Measurements from ENCODE around the gene CDC26. TPM values are rescaled to one million over a fixed set of nuclear protein-coding genes. Genes with fewer than 3 reads are reported as not detected.

CDC26 gene
- total RNA-seq, 1 experiment from 2014 or later = 22.0 TPM

DNA sequence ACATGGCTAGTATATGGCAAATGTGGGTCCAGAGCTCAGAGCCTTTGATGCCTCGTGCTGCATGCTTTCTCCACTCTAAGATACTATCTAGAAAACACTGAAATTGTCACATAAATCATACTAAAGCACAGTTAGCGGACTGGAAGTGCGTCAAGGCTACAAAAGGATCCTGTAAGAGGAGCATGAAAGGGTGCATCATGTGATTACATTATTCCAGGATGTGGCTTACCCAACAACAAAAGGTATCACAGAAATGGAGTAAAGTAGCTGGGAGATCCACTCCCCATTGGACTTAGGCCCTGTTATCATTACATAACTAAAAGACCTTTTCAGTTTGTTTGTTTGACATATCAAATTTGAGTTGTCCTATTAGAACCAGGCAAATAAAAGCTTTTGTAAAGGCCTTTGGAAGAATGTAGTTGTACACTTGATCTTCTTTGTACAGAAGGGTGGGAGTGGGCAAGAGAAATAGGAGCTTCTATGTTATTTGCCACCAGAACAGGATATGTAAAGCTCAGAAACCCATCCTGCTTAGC lies 47.2 kb downstream of the CDC26 start:
- H3K27ac ChIP-seq (ENCODE audit: low read depth, low read length) = no peak overlapping the region
- ChIA-PET CTCF (no interaction called here), RAD21 (ENCODE audit: low non-redundant PET in 1 of 2, low total read pairs in 2 of 2, uncharacterized antibody in 2 of 2, unreplicated experiment in 2 of 2) (no interaction called here), POLR2A (no interaction called here)
- H3K4me2 ChIP-seq (ENCODE audit: low read length) = no peak overlapping the region
- H2AFZ ChIP-seq (ENCODE audit: low read depth, low read length, poor library complexity, severe bottlenecking) = no peak overlapping the region
- H4K20me1 ChIP-seq (ENCODE audit: insufficient read depth) = no peaks in the 10 kb centered on the region
- no peaks in the 10 kb centered on the region for H3K27me3 ChIP-seq (ENCODE audit: insufficient read depth, low read length)
- H3K9ac ChIP-seq (ENCODE audit: low read length) = no peak overlapping the region
- intact Hi-C loops (cut with micrococcal nuclease) = no loop called here
- H3K9me3 ChIP-seq (ENCODE audit: control insufficient read depth in 1 of 2, insufficient read depth in 1 of 2, low read depth in 1 of 2, low read length in 2 of 2) = no peaks in the 10 kb centered on the region
- H3K4me3 ChIP-seq (replicated peaks in 1 of 2; ENCODE audit: low read depth in 1 of 2, low read length in 2 of 2) = no peak overlapping the region
- H3K9me2 ChIP-seq (ENCODE audit: insufficient read depth) = no peaks in the 10 kb centered on the region
- ATAC-seq (no peak), DNase-seq (ENCODE audit: low read depth, low spot score) (no peak)
- TF ChIP-seq SIN3A (IDR thresholded peaks at IDR 0.05; ENCODE audit: low read depth) = no peak
- no peak for TF ChIP-seq CEBPB (IDR thresholded peaks at IDR 0.05; ENCODE audit: low read depth)
- TF ChIP-seq, protein P1, sequence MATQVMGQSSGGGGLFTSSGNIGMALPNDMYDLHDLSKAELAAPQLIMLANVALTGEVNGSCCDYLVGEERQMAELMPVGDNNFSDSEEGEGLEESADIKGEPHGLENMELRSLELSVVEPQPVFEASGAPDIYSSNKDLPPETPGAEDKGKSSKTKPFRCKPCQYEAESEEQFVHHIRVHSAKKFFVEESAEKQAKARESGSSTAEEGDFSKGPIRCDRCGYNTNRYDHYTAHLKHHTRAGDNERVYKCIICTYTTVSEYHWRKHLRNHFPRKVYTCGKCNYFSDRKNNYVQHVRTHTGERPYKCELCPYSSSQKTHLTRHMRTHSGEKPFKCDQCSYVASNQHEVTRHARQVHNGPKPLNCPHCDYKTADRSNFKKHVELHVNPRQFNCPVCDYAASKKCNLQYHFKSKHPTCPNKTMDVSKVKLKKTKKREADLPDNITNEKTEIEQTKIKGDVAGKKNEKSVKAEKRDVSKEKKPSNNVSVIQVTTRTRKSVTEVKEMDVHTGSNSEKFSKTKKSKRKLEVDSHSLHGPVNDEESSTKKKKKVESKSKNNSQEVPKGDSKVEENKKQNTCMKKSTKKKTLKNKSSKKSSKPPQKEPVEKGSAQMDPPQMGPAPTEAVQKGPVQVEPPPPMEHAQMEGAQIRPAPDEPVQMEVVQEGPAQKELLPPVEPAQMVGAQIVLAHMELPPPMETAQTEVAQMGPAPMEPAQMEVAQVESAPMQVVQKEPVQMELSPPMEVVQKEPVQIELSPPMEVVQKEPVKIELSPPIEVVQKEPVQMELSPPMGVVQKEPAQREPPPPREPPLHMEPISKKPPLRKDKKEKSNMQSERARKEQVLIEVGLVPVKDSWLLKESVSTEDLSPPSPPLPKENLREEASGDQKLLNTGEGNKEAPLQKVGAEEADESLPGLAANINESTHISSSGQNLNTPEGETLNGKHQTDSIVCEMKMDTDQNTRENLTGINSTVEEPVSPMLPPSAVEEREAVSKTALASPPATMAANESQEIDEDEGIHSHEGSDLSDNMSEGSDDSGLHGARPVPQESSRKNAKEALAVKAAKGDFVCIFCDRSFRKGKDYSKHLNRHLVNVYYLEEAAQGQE (IDR thresholded peaks at IDR 0.05; ENCODE audit: low read depth) = no peak
- TF ChIP-seq ZFX (IDR thresholded peaks at IDR 0.05) = no peak
- BruUV-seq (replicated peaks) = no TSS peak
- no peaks in the 10 kb centered on the region for H3K4me1 ChIP-seq (ENCODE audit: control insufficient read depth in 1 of 2, insufficient read depth in 2 of 2, low read length in 2 of 2)
- H3K79me2 ChIP-seq (ENCODE audit: insufficient read depth, low read length) = peaks cover 27% of the 10 kb centered on the region; the same call in 1 of the 2 replicates
- H3K36me3 ChIP-seq (ENCODE audit: control insufficient read depth in 1 of 2, insufficient read depth in 2 of 2, low read length in 2 of 2) = no peaks in the 10 kb centered on the region

DNA sequence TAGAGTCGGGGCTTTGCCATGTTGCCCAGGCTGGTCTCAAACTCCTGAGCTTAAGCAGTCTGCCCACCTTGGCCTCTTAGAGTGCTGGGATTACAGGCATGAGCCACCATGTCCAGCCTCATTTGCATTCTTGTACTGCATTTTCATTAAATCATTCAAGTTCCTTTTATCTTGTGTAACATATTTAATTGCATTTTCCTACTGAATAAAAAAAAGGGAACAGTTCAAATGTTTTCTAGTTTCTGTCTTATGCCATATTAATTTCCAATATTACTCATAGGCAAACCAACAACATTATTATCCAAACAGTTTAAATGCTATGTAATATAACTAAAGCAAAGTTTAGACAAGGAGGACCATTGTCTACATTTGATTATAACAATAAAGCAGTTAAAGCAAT lies 47.9 kb downstream of the CDC26 start:
- H3K9ac ChIP-seq (ENCODE audit: low read length) = no peak overlapping the region
- CTCF ChIA-PET = no interaction called here
- no peaks in the 10 kb centered on the region for H3K9me3 ChIP-seq (ENCODE audit: control insufficient read depth in 1 of 2, insufficient read depth in 1 of 2, low read depth in 1 of 2, low read length in 2 of 2)
- no peaks in the 10 kb centered on the region for H4K20me1 ChIP-seq (ENCODE audit: insufficient read depth)
- RAD21 ChIA-PET (ENCODE audit: low non-redundant PET in 1 of 2, low total read pairs in 2 of 2, uncharacterized antibody in 2 of 2, unreplicated experiment in 2 of 2) = no interaction called here
- intact Hi-C loops (cut with micrococcal nuclease) = no loop called here
- no peak overlapping the region for H3K4me2 ChIP-seq (ENCODE audit: low read length)
- no peaks in the 10 kb centered on the region for H3K9me2 ChIP-seq (ENCODE audit: insufficient read depth)
- no peak overlapping the region for H3K4me3 ChIP-seq (replicated peaks in 1 of 2; ENCODE audit: low read depth in 1 of 2, low read length in 2 of 2)
- no peak overlapping the region for H3K27ac ChIP-seq (ENCODE audit: low read depth, low read length)
- POLR2A ChIA-PET = no interaction called here
- H2AFZ ChIP-seq (ENCODE audit: low read depth, low read length, poor library complexity, severe bottlenecking) = no peak overlapping the region
- no TSS peak for BruUV-seq (replicated peaks)
- no peaks in the 10 kb centered on the region for H3K27me3 ChIP-seq (ENCODE audit: insufficient read depth, low read length)
- H3K4me1 ChIP-seq (ENCODE audit: control insufficient read depth in 1 of 2, insufficient read depth in 2 of 2, low read length in 2 of 2) = peaks cover 2 to 5% of the 10 kb centered on the region in 2 experiments; a peak in 3 of 4 replicates
- peaks cover 29% of the 10 kb centered on the region for H3K79me2 ChIP-seq (ENCODE audit: insufficient read depth, low read length)
- no peak for ATAC-seq
- TF ChIP-seq FOSL1 (IDR thresholded peaks at IDR 0.05; ENCODE audit: low read depth) (no peak), POLR2A (IDR thresholded peaks at IDR 0.05; ENCODE audit: borderline replicate concordance, extremely low read depth, insufficient read depth, insufficient read length) (no peak), CBX3 (IDR thresholded peaks at IDR 0.05; ENCODE audit: low read depth) (no peak), ZNF274 (IDR thresholded peaks at IDR 0.05; ENCODE audit: low read depth, low read length) (no peak), TCF7L2 (IDR thresholded peaks at IDR 0.05; ENCODE audit: borderline replicate concordance, extremely low read depth, insufficient read depth, insufficient read length) (no peak), SIN3A (IDR thresholded peaks at IDR 0.05; ENCODE audit: low read depth) (no peak)
- TF ChIP-seq, protein P2, sequence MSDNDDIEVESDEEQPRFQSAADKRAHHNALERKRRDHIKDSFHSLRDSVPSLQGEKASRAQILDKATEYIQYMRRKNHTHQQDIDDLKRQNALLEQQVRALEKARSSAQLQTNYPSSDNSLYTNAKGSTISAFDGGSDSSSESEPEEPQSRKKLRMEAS (IDR thresholded peaks at IDR 0.05) = no peak
- TF ChIP-seq, protein P3, sequence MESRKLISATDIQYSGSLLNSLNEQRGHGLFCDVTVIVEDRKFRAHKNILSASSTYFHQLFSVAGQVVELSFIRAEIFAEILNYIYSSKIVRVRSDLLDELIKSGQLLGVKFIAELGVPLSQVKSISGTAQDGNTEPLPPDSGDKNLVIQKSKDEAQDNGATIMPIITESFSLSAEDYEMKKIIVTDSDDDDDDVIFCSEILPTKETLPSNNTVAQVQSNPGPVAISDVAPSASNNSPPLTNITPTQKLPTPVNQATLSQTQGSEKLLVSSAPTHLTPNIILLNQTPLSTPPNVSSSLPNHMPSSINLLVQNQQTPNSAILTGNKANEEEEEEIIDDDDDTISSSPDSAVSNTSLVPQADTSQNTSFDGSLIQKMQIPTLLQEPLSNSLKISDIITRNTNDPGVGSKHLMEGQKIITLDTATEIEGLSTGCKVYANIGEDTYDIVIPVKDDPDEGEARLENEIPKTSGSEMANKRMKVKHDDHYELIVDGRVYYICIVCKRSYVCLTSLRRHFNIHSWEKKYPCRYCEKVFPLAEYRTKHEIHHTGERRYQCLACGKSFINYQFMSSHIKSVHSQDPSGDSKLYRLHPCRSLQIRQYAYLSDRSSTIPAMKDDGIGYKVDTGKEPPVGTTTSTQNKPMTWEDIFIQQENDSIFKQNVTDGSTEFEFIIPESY (IDR thresholded peaks at IDR 0.05; ENCODE audit: extremely low read depth, insufficient replicate concordance, low read length) = no peak
- H3K36me3 ChIP-seq (ENCODE audit: control insufficient read depth in 1 of 2, insufficient read depth in 2 of 2, low read length in 2 of 2) = no peaks in the 10 kb centered on the region
- DNase-seq (ENCODE audit: low read depth, low spot score) = no peak
